Embryonic facial prominence (tissue), 1 donor: ENCODE measurements around the gene FNDC11.
"Not testable (repeated sequence)": the region's sequence is repeated elsewhere in the genome, so short reads cannot be mapped to it uniquely, and the experiment has no call there.

Source experiments
- DNase-seq: peaks from one replicate; pipeline ENCODE4 v3.0.0-alpha.2; 2016; ENCODE audit errors: extremely low spot score

The FNDC11 gene, protein sequence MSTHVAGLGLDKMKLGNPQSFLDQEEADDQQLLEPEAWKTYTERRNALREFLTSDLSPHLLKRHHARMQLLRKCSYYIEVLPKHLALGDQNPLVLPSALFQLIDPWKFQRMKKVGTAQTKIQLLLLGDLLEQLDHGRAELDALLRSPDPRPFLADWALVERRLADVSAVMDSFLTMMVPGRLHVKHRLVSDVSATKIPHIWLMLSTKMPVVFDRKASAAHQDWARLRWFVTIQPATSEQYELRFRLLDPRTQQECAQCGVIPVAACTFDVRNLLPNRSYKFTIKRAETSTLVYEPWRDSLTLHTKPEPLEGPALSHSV

DNA sequence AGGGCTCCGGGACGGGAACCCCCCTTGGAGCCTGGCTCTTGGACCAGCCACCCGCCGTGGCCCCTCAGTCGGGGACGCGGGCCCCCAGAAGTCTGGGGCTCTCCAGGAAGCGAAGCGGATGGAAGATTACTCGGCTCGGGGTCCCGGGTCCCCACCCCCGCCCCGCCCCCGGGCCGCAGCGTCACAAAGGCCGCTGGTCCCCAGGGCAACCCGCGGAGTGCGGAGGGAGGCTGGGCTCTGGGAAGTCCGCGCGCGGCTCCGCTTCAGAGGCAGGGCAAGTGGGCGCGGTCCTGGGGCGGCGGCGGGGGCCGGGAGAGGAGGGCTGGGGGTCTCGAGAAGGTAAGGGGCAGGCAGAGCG lies at the start of gene FNDC11:
TSS of gene FNDC11 (plus strand) at position 227 of the 358 bp plus-strand sequence. CDS start 1,505 bp downstream, outside the sequence.
- DNase-seq = no peak

DNA sequence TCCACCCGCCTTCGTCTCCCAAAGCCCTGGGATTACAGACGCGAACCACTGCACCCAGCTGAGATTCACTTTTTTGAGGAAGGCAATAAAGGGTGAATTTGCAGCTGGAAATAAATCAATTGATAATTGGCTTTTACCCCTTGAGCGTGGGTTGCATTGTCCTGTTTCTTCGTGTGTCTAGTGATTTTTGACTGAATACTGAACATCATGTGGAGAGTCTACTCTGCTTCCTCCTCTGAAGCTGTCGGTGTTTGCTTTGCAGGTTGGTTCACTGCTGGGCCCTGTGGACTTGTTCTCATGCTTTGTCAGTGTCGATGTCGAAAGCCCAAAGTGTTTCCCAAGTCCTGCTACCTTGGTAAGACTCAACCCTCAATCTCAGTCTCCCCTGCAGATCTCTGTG lies 49.3 kb upstream of the FNDC11 start:
- no peak for DNase-seq

DNA sequence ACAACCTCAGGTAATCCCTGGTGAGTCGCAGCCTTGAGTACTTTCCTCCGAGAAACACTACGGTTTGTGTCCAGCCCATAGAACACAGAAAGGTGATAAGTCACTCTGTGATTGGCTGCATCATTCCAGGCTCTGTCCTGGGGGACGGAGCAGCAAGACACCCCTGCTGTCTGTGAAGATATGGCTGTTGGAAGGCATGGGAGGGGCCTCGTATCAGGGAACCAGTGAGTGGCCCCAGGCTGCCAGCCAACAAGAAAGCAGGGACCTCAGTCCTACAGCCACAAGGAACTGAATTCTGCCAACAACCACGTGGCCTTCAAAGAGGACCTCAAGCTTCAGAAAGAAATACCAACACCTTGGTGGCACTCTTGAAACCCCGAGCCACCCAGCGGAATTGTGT lies 48.7 kb upstream of the FNDC11 start:
- no peak for DNase-seq

DNA sequence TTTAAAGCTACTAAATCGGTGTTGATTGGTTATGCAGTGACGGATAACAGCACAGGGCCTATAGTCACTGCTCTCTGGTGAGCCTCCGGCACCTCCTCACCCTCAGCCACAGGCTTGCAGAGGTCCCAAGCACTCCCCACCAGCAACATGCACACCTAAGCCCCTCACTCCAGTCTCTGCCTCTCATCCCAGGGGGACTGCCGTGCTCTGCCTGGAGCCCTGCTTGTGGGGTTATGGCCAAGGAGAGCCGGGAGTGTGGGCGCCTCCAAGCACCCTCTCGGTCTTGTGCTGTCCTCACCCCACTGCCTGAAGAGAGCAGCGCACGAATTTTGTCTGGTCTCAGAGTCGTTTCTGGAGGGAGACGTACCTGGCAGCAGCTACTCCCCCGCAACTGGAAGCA lies 48.2 kb upstream of the FNDC11 start:
- no peak for DNase-seq

DNA sequence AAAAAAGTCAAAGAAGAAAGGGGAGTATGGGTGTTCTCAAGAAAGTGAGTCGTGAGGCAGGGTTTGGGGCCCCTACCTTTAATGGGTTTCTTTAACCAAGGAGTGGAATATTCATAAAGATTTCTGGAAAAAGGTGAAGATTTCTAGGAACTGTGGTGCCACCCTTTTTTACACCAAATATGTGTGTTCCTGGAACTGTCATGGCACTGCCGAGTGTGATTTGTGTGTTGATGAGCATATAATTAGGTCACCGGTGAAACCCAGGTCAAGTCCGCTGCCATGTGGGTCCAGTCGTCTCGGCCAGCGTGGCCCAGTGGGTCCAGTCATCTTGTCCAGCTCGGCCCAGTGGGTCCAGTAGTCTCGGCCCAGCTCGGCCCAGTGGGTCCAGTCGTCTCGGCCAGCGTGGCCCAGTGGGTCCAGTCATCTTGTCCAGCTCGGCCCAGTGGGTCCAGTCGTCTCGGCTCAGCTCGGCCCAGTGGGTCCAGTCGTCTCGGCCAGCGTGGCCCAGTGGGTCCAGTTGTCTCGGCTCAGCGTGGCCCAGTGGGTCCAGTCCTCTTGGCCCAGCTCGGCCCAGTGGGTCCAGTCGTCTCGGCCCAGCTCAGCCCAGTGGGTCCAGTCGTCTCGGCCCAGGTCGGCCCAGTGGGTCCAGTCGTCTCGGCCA lies 46.7 kb upstream of the FNDC11 start:
- DNase-seq = no peak

DNA sequence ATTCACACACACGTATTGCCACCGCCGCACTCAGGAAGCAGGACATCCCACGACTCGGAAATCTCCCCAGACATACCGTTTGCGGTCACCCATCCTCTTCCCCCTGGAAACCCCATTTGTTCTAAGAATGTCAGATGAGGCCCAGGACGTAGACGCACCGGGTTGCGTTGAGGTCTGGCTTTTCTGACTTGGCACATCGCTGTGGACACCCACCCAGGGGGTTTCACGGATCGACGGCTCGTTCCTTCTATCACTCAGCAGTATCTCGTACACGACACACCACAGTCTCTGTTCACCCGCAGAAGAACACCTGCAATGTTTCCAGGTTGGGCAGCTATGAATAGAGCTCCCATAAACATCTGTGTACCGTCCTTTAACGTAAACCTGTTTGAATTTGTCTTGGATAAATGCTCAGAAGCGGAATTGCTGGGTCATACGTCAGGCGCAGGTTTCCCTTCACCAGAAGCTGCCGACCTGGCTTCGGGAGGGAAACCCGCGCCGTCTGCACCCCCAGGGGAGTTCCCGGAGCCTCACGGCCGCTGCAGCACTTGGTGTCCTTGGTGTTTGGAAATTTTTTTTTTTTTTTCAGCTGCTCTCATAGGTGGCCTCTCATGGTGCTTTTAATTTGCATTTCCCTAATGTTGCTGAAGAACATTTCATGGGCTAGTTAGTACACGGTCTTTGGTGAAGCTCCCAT lies 45.7 kb upstream of the FNDC11 start:
- DNase-seq = no peak

DNA sequence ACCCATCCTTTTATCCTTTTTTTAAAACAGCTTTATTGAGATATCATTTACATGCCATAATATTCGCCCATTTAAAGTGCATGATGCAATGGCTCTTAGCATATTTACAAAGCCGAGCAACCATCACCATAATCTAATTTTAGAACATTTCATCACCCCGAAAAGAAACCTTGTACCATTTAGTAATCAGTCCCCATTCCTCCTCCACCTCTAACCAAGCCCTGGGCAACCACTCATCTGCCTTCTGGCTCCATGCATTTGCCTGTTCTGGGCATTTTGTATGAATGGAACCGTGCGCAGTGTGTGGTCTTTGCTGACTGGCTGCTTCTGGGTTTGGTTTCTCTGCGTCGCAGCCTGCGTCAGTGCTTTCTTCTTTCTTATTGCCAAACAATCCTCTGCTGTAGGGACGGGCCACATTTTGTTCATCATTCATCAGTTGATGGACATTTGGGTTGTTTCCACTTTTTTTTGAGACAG lies 44.8 kb upstream of the FNDC11 start:
- no peak for DNase-seq

DNA sequence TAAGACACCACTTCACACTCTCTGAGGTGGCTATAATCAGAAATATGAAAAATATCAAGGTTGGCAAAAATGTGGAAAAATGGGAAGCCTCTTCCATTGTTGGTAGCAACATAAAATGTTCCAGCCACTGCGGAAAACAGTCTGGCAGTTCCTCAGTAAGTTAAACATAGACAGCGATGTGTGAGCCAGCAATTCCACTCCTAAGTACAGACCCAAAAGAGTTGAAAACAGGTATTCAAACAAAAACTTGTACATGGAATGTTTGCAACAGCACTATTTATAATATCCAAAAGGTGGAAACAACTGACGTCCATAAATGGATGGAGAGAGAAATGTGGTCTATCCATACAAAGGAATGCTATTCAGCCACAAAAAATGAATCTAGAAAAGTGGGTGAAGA lies 40.8 kb upstream of the FNDC11 start:
- DNase-seq = no peak

DNA sequence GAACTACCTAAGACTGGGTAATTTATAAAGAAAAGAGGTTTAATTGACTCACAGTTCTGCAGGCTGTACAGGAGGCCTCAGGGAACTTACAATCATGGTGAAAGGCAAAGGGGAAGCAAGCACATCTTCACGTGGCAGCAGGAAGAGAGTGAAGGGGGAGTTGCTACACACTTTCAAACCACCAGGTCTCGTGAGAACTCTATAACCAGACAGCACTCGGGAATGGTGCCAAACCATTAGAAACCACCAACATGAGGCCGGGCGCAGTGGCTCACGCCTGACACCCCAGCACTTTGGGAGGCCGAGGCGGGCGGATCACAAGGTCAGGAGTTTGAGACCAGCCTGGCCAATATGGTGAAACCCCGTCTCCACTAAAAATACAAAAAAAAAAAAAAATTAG lies 39.4 kb upstream of the FNDC11 start:
- not testable (repeated sequence) for DNase-seq

DNA sequence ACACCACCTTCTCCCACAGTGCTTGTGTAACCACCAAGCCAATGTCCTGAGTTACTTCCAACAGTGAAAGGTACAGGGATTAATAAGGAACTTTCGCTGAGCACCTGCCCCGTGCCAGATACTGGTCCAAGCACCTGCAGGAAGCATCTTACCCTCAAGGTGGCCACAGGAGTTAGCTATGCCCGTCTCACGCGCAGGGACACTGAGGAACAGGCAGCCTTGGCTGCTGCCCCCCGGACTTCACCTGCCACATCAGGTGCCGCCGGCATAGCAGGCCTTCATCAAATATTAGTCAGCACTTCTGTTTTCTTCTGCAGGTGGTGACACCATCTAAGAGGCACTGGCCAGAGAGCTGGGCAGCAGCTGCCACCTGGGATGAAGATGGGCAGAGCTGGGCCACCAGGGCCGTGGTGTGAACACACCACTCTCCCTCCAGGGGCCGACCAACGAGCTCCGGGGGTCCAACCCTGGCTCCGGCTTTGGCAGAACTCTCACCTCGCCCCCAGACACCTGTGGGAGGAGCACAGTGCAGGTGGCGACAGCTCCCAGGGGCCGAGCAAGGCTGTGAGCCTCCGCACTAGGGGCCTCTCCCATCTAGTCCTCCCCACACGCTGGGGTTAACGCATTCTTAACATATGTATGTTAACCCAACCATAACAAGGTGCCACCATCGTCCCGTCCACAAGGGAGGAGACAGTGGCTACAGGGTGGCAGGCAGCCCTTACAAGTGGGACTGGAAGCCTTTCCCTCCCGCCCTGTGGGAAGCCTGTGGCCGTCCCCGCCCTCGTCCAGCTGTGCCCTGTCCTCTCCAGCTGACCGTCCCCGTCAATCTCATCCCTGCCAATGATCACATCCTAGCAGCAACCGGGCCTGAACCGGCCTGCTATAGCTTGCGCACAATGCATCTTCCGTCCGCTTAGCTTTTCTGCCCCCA lies 36.3 kb upstream of the FNDC11 start:
- DNase-seq = no peak

DNA sequence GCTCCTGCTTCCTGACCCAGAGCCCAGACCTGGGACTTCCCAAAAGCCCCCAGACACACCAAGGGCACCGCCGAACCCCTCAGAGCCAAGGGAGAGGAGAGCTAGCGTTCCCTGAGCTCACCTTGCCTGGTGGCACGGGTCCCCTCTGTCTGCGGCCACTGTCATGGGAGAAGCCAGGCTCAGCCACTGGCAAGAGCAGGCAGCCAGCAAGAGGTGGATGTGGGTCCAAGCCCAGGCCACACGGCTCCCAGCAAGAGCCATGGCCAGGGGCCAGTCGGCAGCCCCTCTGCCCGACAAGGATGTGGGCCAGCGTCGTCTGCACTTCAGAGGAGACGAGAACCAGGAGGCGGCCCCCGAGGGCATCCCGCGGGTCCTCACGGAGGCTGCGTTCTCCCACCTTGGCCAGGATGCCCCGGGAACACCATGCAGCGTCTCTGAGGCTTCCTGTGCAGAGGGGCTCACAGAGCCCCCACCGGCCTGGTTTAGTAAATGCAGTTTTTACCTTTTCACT lies 35.6 kb upstream of the FNDC11 start:
- DNase-seq = no peak

DNA sequence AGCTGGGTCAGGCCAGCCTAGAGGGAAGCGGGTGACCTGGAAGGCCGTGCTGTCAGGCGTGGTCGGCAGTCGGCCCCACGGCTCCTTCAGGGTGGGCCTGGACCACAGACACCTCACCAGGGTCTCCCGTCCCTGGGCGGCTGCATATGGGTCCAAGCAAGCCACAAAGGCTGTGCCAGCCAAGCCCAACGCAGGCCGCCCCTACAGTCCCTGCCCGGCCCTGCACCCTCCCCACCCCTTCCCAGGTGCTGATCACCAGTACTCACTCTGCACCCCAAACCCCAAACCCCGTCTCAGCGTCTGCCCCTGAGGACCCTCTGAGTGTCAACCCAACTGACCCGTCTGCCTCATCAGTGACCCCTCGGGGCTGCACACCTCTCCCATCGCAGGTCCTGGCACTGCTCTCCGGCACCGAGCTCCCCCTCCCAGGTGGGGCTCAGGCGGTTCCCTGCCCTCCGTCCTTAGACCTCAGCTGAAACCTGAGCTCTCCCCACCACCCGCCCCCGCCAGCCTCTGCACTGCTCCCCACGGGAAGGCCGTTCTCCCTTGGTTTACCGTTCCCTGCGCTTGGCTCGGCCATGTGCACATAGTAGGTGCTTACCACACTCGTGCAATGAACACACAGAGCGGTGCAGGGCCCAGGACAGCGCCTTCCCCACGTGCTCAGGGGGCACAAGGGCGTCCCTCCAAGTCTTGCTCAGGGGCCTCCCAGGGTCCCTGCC lies 34.9 kb upstream of the FNDC11 start:
- no peak for DNase-seq

DNA sequence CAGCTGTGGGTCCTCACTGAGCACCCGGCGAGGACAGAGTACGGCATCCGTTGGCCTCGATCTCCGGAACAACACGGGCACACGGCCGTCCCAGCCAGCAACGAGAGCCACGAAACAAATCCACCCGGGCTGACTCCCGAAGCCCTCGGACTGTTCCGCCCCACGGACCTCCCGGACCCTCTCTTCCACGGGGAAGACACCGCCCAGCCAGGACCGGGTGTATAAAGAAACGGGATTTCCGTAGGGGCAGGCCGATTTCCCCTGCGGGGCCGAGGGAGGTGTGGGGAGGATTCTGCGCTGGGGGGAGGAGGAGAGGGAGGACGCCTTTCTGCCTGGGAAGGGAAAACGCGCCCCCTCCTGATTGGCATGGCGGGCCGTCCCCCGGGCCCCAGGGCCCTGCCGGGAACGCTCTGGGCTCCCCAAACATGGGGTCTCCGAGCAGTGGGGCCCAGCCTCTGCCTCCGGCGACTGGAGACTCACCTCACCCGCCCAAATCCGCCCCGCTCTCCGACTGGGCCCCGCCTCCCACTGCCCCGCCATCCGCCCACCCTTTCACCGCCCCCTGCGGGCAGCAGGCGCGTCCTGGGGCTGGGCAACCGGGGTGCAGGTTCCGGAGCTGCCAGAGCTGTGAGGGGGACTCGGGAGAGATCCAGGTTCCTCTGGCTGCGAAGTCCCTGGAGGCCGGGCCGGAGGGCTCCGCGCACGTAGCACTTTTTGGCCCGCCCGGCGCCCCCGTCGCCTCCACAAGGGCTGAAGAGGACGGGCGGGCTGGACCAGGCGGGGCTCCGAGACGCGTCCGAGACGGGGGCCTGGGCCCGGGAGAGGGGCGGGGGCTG lies 34.1 kb upstream of the FNDC11 start:
- peak; percentile 38 for DNase-seq

DNA sequence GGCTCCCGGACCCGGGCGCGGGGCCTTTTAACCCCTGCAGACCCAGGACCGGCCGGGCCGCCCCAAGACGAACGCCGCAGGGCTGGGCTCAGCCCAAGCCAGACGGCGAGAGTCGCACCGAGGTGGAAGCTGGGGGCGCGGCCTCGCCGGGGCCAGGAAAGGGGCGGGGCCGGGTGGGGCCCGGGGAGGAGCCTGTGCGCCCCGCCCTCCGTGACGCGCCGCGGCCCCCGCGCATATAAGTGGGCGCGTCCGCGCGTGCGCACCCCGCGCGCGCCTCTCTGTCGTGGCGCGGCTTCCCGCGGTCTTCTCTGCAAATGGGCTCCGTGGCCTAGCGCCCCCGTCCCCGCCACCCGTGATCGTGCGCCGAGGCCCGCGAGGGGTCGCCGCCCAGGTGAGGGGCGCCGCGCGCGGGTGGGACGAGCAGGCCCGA lies 33.4 kb upstream of the FNDC11 start, which contains the start of gene PPDPF:
TSS of gene PPDPF (plus strand) at position 262 of the 430 bp plus-strand sequence. CDS start 544 bp downstream, outside the sequence.
- DNase-seq = peak; percentile 75

DNA sequence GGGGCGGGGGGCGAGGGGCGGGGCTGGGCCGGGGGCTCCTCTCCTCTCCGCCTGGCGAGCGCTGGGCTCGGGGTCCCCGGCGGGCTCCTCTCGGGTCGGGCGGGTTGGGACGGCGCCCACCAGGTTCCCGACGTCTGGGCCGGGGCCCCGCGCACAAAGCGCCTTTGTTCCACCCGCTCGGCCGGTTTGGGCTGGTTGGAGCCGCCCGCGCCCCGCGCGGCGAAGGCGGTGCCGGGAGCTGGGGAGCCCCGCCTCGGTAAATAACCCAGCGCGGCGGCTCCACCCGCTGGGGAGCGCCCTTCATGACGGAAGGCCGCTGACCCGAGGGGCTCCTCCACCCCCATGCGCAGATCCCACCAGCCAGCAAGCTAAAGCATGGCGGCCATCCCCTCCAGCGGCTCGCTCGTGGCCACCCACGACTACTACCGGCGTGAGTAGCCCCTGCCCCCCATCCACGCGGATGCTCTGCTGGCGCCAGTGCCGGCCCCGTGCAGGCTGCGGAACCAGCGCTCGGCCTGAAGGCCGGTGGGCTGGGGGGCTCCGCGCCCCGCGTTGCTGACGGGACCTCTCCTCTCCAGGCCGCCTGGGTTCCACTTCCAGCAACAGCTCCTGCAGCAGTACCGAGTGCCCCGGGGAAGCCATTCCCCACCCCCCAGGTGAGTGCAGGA lies 32.9 kb upstream of the FNDC11 start:
- peak; percentile 42 for DNase-seq

DNA sequence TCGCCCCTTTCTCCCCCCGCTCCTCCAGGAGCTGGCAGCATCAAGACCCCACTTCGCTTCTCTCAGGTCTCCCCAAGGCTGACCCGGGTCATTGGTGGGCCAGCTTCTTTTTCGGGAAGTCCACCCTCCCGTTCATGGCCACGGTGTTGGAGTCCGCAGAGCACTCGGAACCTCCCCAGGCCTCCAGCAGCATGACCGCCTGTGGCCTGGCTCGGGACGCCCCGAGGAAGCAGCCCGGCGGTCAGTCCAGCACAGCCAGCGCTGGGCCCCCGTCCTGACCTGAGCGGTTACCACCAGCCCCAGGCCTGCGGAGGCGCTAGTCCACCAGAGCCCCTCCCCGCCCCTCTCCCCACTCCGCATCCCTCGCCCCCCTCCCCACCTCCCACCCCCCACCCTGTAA lies 32.4 kb upstream of the FNDC11 start:
- DNase-seq = no peak

DNA sequence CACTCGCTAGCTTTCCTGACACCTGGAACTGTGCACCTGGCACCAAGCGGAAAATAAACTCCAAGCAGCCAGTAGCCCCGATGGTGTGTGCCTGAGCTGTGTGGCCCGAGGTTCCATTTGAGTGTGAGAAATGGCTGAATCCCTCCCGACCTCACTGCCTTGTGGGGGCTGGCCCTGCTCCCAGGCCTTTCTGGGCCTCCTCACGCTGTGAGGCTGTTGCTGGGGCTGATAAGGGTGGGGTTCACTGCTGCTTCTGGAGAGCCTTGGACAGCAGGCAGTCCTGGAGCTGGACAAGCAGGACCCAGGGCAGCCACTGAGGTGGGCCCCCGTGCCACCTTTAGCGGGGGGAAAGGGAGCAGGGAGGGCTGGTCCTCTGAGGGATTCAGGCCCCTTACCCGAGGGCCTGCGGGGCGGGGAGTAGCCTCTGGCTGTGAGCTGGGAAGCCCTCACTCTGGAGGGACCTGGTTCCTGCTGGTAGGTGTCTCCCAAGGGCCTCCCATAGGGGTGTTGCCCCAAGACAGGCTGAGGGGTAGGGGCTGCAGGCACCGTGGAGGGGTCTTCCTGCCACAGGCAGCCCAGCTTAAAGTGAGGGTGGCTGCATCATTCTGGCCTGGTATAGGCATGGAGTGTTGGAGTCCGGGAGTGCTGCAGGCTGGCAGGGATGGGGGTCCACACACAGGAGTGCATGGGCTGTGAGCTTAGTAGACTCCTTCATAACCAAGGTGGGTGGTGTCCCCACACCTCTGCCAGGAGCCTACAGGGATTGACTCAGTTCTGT lies 31.7 kb upstream of the FNDC11 start:
- no peak for DNase-seq

DNA sequence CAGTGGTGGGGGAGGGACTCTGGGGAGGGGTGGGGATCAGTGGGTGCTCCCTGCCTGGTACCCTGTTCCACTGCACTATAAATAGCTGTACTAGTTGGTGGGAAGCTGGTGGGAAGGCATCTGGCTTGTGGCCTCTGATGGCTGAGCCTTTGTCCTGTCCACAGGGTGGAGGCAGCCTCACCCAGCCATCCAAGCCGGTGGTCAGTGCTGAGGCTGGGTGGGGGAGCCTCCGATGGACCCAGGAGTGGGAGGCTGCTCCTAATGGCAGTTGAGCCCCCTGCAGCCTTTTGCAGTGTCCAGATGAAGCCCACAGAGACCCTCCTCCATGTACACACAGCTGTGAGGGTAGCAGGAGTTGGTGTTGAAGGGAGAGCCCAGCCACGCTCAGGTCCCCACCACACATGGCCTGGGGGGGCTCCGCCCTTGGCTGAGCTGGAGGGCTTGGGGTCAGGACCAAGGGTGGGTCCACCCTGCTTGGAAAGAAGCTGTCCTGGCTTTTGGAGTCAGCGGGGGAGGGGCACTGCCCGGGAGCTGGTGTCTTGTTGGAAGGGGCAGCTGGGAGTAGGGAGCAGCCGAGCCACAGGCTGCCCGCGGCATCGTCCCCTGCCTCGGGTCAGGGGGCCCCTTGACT lies 30.9 kb upstream of the FNDC11 start:
- no peak for DNase-seq
